ENCODE data around the gene HDAC4. TPM values are rescaled to one million over a fixed set of nuclear protein-coding genes. Genes with fewer than 3 reads are reported as not detected.

The HDAC4 gene
- total RNA-seq, 1 experiment from 2014 or later: 21.8 TPM

- no peak overlapping the region for H3K4me3 Mint-ChIP-seq (ENCODE audit: unreplicated experiment)
- ChIA-PET CTCF (no interaction called here), POLR2A (no interaction called here)
- BruUV-seq (replicated peaks): no TSS peak
- intact Hi-C loops (cut with micrococcal nuclease): no loop called here
- peaks cover 18% of the 10 kb centered on the region for H3K36me3 Mint-ChIP-seq (ENCODE audit: insufficient read depth, unreplicated experiment)
- peaks cover 8% of the 10 kb centered on the region for H3K9me3 Mint-ChIP-seq (ENCODE audit: unreplicated experiment)
- no peaks in the 10 kb centered on the region for H3K27me3 Mint-ChIP-seq (ENCODE audit: insufficient read depth, unreplicated experiment)
- TF ChIP-seq CTCF (IDR thresholded peaks at IDR 0.05; ENCODE audit: unreplicated experiment): no peak
- no peak overlapping the region for H3K27ac Mint-ChIP-seq (ENCODE audit: low read depth, unreplicated experiment)
- no peak for DNase-seq (ENCODE audit: unreplicated experiment)
- H3K4me1 Mint-ChIP-seq (ENCODE audit: insufficient read depth, unreplicated experiment): no peaks in the 10 kb centered on the region
These were observed 232.9 kb downstream of the HDAC4 start for GRCh38 chr2:239167766-239168444.

- no TSS peak for BruUV-seq (replicated peaks)
- H3K27ac Mint-ChIP-seq (ENCODE audit: low read depth, unreplicated experiment): no peak overlapping the region
- H3K4me1 Mint-ChIP-seq (ENCODE audit: insufficient read depth, unreplicated experiment): no peaks in the 10 kb centered on the region
- peaks cover 8% of the 10 kb centered on the region for H3K9me3 Mint-ChIP-seq (ENCODE audit: unreplicated experiment)
- no peak for TF ChIP-seq CTCF (IDR thresholded peaks at IDR 0.05; ENCODE audit: unreplicated experiment)
- peaks cover 26% of the 10 kb centered on the region for H3K36me3 Mint-ChIP-seq (ENCODE audit: insufficient read depth, unreplicated experiment)
- ChIA-PET POLR2A (interaction anchor here (0.7 kb wide), 1 partner anchor 24 kb away, joined by 3 read pairs; no protein-coding TSS in a partner anchor), CTCF (no interaction called here)
- H3K4me3 Mint-ChIP-seq (ENCODE audit: unreplicated experiment): no peak overlapping the region
- no peaks in the 10 kb centered on the region for H3K27me3 Mint-ChIP-seq (ENCODE audit: insufficient read depth, unreplicated experiment)
- intact Hi-C loops (cut with micrococcal nuclease): no loop called here
- DNase-seq (ENCODE audit: unreplicated experiment): no peak
These were observed 233.7 kb downstream of the HDAC4 start for GRCh38 chr2:239167011-239167673.

GRCh38 chr2:239166201-239166834 lies 234.5 kb downstream of the HDAC4 start:
- Mint-ChIP-seq H3K4me3 (ENCODE audit: unreplicated experiment) (no peak overlapping the region), H3K36me3 (ENCODE audit: insufficient read depth, unreplicated experiment) (peaks cover 29% of the 10 kb centered on the region), H3K27me3 (ENCODE audit: insufficient read depth, unreplicated experiment) (no peaks in the 10 kb centered on the region), H3K27ac (ENCODE audit: low read depth, unreplicated experiment) (no peak overlapping the region), H3K4me1 (ENCODE audit: insufficient read depth, unreplicated experiment) (no peaks in the 10 kb centered on the region), H3K9me3 (ENCODE audit: unreplicated experiment) (peaks cover 5% of the 10 kb centered on the region)
- intact Hi-C loops (cut with micrococcal nuclease): no loop called here
- no peak for DNase-seq (ENCODE audit: unreplicated experiment)
- no peak for TF ChIP-seq CTCF (IDR thresholded peaks at IDR 0.05; ENCODE audit: unreplicated experiment)
- POLR2A ChIA-PET: interaction anchor here (0.7 kb wide), 1 partner anchor 25 kb away, joined by 3 read pairs; no protein-coding TSS in a partner anchor
- BruUV-seq (replicated peaks): no TSS peak
- CTCF ChIA-PET: no interaction called here

GRCh38 chr2:239165206-239165831 lies 235.5 kb downstream of the HDAC4 start:
- Mint-ChIP-seq H3K36me3 (ENCODE audit: insufficient read depth, unreplicated experiment) (peaks cover 20% of the 10 kb centered on the region), H3K9me3 (ENCODE audit: unreplicated experiment) (no peaks in the 10 kb centered on the region), H3K27ac (ENCODE audit: low read depth, unreplicated experiment) (no peak overlapping the region), H3K4me3 (ENCODE audit: unreplicated experiment) (no peak overlapping the region), H3K4me1 (ENCODE audit: insufficient read depth, unreplicated experiment) (no peaks in the 10 kb centered on the region), H3K27me3 (ENCODE audit: insufficient read depth, unreplicated experiment) (no peaks in the 10 kb centered on the region)
- no TSS peak for BruUV-seq (replicated peaks)
- DNase-seq (ENCODE audit: unreplicated experiment): no peak
- CTCF ChIA-PET: no interaction called here
- POLR2A ChIA-PET: no interaction called here
- intact Hi-C loops (cut with micrococcal nuclease): no loop called here
- no peak for TF ChIP-seq CTCF (IDR thresholded peaks at IDR 0.05; ENCODE audit: unreplicated experiment)
